ENCODE results near the gene FRS3. TPM values are rescaled to one million over a fixed set of nuclear protein-coding genes. Genes with fewer than 3 reads are reported as not detected.

The FRS3 gene
- total and polyA plus RNA-seq, 9 of the 15 experiments (the other 6 are each of a cell fraction or from before 2014, with no cell fraction given): 0.03 to 3.7 (median 1.6) TPM

GRCh38 chr6:41786451-41787218, 6.9 kb upstream of the FRS3 start:
- FAIRE-seq (no peak), DNase-seq (ENCODE audit: extremely low read depth in 1 of 4, low spot score in 3 of 4) (peak; percentile 91 to 96 (median 94)), ATAC-seq (peak; percentile 92)
- Histone ChIP-seq H2AFZ (ENCODE audit: low read depth, low read length) (peak overlapping the region; percentile 94), H3K36me3 (ENCODE audit: control insufficient read depth, insufficient read depth, low read length) (peaks cover 30% of the 10 kb centered on the region), H3K9me1 (ENCODE audit: control insufficient read depth, insufficient read depth, low read length) (no peaks in the 10 kb centered on the region), H3K4me2 (ENCODE audit: insufficient read depth, low read length) (peak overlapping the region; percentile 99), H3K9me3 (replicated peaks; ENCODE audit: control insufficient read depth, insufficient read depth, low read depth, low read length) (no peaks in the 10 kb centered on the region), H3K4me1 (replicated peaks in 1 of 2; ENCODE audit: control insufficient read depth in 2 of 2, insufficient read depth in 2 of 2, low read length in 2 of 2) (peaks cover 30 to 33% of the 10 kb centered on the region in 2 experiments), H3K9ac (ENCODE audit: insufficient read depth in 1 of 2, low read depth in 2 of 2, low read length in 2 of 2) (peak overlapping the region; percentile 96 to 99), H4K20me1 (replicated peaks; ENCODE audit: control insufficient read depth, insufficient read depth, low read length) (peaks cover 5% of the 10 kb centered on the region; the same call in 1 of the 2 replicates), H3K27ac (ENCODE audit: extremely low read depth, low read depth, low read length) (peak overlapping the region; percentile 93), H3K79me2 (ENCODE audit: control insufficient read depth, insufficient read depth, low read length) (peaks cover 48% of the 10 kb centered on the region), H3K4me3 (peak overlapping the region; percentile 87), H3K27me3 (ENCODE audit: control insufficient read depth in 2 of 2, insufficient read depth in 2 of 2, low read length in 2 of 2) (no peaks in the 10 kb centered on the region)
- intact Hi-C loops (cut with micrococcal nuclease): loop anchor here (1.0 to 5.0 kb wide), 5 partner anchors 61 to 258 kb away; partner anchors contain the start of genes BYSL, MED20 and USP49
- TSS peak; percentile 89 for BruUV-seq (replicated peaks)
- POLR2A ChIA-PET: interaction anchor here (0.6 to 7.1 kb wide), 27 partner anchors 10 to 1093 kb away, joined by 3 to 37 read pairs (median 4); partner anchors contain the start of genes BYSL, MED20, RPL7L1 and TAF8
- WGBS (ENCODE audit: insufficient coverage, low coverage, missing lambda C conversion rate): under 1% methylated on average over 36 of the region's 58 CpGs
- CTCF ChIA-PET (ENCODE audit: low intra/inter-chr PET ratio): interaction anchor here (0.6 to 3.0 kb wide), 12 partner anchors 52 to 481 kb away, joined by 3 to 17 read pairs (median 4); partner anchors contain the start of genes BYSL, MED20, TAF8 and TFEB
- in situ Hi-C loops (cut with MboI): loop anchor here (5.0 to 10.0 kb wide), 3 partner anchors 121 to 438 kb away; no protein-coding TSS in a partner anchor
- TF ChIP-seq CREB1 (IDR thresholded peaks at IDR 0.05) (no peak), CREB1 (CRISPR knock-in tag; IDR thresholded peaks at IDR 0.05) (peak; percentile 27; the same call in 1 of the 2 replicates), REST (IDR thresholded peaks at IDR 0.05; ENCODE audit: borderline replicate concordance) (peak; percentile 81), REST (CRISPR knock-in tag; IDR thresholded peaks at IDR 0.05; ENCODE audit: low read depth) (peak; percentile 7; the same call in 1 of the 2 replicates), ZBTB11 (CRISPR knock-in tag; IDR thresholded peaks at IDR 0.05) (no peak), HDAC3 (IDR thresholded peaks at IDR 0.05; ENCODE audit: borderline replicate concordance, partially characterized antibody) (no peak), KAT2B (IDR thresholded peaks at IDR 0.05; ENCODE audit: low read depth, low read length) (peak; percentile 47), MIER1 (IDR thresholded peaks at IDR 0.05; ENCODE audit: low read depth) (peak; percentile 78)

All from K562 (cell line).